Retinal pigment epithelial cell (primary cell): ENCODE measurements around the gene RGS7.
A peak's percentile ranks its signal among the peaks of the same experiment; 100 is the strongest.

ENCODE experiments used
- DNase-seq: peaks from one replicate; pipeline ENCODE4 v3.0.0-alpha.2; 2010; ENCODE audit warnings: low read depth
- H3K4me3 ChIP-seq: 2 replicates; pipeline ENCODE4 v1.5.1; 2011; ENCODE audit warnings: mild to moderate bottlenecking, low read length, control low read depth, moderate library complexity
- TF ChIP-seq, protein P1 (sequence below): conservative IDR thresholded peaks from 2 replicates; pipeline ENCODE4 v1.5.1; 2011; ENCODE audit warnings: low read depth, low read length, control low read depth, inconsistent platforms

RGS7 gene

DNA sequence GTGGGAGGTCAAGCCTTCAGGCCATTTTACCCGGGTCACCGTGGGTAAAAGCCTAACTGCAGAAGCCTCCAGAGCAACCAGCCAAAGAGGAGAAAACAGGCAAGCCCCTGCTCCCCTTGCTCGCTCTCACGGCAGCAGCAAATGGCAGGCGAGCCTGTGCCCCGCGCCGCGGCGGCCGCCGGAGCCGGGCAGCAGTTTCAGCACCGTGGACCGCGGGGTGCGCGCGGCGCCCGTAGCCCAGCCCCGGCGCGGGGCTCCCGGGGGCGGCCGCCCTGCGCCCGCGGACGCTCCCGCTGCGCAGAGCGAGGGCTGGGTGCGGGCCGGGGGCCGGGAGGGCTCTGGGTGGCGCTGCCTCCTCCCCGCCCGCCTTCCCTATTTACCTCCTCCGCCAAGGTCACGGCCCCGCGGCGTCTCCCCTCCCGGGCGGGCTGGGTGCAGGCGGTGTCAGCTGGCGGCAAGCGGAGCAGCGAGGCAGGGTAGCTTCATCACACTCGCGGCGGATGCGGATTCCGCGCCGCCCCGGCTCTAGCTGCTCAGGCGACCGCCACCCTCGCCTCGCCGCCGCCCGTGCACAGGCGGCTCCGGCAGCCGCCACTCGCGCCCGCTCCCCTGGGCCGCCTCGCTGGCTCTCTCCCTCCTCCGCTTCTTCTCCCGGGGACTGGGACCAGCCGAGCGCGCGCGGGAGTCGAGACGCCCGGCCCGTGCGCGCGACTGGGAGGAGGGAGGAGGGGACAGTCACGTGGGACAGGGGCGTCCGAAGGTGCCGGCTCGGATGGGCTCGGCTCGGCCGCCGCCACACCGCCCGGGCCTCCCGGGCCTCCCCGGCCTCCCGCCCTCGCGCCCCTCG is at the start of gene RGS7:
Gene RGS7, minus strand, starts transcription at position 687 of the 847 bp plus-strand sequence.
- TF ChIP-seq, protein P1, sequence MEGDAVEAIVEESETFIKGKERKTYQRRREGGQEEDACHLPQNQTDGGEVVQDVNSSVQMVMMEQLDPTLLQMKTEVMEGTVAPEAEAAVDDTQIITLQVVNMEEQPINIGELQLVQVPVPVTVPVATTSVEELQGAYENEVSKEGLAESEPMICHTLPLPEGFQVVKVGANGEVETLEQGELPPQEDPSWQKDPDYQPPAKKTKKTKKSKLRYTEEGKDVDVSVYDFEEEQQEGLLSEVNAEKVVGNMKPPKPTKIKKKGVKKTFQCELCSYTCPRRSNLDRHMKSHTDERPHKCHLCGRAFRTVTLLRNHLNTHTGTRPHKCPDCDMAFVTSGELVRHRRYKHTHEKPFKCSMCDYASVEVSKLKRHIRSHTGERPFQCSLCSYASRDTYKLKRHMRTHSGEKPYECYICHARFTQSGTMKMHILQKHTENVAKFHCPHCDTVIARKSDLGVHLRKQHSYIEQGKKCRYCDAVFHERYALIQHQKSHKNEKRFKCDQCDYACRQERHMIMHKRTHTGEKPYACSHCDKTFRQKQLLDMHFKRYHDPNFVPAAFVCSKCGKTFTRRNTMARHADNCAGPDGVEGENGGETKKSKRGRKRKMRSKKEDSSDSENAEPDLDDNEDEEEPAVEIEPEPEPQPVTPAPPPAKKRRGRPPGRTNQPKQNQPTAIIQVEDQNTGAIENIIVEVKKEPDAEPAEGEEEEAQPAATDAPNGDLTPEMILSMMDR = no peak
- peak within 1 kb of the TSS; percentile 62 for H3K4me3 ChIP-seq
- no peak for DNase-seq

DNA sequence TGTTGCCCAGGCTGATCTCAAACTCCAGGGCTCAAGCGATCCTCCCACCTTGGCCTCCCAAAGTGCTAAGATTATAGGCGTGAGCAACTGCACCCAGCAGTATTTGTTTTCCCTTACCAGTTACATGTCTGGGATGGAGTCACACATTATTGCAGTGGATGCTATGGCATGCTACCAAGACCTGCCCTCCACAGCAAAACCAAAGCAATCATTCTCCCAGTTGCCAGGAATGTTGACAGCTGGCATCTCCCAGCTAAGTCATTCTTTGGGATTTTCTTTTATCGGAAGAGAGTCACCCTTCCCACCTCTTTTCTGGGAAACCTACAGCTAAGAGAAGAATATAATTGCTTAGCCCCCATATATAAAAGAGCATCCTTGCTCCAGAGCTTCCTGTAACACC is 49.4 kb upstream of the RGS7 start:
- DNase-seq = no peak
- H3K4me3 ChIP-seq = no peak overlapping the region
- TF ChIP-seq, protein P1 = no peak

DNA sequence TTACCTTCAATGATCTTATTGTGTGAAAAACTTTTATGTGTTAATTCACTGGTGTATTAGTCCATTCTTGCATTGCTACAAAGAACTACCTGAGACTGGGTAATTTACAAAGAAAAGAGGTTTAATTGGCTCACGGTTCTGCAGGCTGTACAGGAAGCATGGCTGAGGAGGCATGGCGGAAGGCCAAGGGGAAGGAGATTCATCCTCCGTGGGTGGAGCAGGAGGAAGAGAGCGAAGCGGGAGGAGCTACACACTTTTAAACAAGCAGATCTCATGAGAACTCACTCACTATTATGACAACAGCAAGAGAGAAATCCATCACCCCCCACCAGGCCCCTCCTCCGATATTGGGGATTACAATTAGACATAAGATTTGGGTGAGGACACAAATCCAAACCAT is 44.2 kb upstream of the RGS7 start:
- no peak for DNase-seq
- H3K4me3 ChIP-seq = no peak overlapping the region
- TF ChIP-seq, protein P1 = no peak

DNA sequence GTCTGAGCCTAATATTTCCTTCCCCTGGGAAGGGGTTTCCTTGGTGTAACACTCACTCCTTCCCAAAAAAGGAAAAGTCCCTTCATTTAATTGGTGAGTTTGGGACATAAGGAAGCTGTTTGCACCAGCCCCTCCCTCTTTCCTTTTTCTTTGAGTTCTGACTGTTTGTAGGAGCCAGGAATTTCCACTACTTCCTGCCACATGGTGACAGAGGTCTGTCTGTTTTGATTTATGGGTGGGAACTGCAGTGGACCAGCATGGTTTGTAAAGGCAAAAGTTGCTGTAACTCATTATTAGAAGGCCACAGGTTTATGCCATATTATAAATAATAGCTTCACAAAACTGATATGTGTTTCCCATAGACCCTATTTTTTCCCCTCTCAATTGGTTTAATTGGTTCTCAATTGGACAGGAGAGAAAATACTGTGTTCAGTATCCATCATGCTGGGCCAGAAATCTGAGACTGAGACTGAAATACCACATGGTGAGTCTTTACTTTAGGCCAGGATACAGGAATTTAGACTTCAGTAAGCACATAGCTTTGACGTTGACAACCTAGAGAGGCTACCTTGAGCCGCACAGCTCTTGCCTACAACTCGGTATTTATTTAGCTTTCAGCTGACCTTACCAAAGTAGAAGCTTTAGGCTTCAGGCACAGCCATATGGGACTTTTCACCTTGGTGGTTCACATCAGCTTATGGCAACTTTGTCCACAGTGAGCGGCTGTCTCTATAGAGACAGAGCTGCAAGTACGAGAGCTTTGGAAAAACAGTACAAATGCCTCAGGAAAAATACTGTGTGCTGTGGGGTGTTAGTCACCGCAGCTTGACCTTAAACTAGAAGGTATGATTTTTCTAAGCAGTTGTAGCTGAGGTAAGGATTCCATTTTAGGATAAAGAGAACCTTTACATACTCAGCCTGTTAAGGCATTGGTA is 40.0 kb upstream of the RGS7 start:
- no peak for DNase-seq
- H3K4me3 ChIP-seq = no peak overlapping the region
- TF ChIP-seq, protein P1 = no peak

DNA sequence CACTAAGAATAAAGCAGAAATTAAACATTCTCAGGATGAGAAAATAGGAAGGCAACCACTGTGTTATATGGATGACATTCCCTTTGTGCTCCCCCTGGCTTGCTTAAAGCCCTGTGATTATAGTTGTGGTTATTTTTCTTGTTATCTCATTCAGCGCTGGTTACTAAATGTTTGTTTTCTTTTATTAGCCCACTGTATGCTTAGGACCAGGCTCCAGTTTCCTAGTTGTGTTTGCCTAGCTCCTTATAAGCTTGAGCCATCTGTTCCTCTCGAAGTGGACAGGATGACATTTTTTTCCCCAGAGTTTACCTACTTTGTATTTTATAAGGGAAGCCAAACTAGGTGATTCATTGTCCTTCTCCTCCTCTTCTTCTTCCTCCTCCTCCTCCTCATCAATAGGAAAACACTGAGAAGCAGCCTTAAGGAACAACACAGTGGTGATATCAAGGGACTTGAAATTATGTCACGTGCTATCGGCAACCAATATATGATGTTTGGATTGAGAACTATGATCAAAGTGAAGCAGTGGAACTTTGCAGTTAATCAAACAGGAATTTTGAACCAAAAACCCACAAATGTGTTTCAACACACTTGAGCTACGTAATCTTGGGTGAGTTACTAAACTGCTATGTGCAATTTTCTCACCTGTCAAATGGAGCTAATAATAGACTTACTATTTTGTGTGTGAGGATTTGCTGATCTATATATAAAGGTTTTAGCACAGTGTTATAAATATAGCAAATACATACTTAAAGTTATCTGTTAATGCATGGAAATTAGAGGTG is 35.1 kb upstream of the RGS7 start:
- H3K4me3 ChIP-seq = no peak overlapping the region
- TF ChIP-seq, protein P1 = no peak
- DNase-seq = no peak

DNA sequence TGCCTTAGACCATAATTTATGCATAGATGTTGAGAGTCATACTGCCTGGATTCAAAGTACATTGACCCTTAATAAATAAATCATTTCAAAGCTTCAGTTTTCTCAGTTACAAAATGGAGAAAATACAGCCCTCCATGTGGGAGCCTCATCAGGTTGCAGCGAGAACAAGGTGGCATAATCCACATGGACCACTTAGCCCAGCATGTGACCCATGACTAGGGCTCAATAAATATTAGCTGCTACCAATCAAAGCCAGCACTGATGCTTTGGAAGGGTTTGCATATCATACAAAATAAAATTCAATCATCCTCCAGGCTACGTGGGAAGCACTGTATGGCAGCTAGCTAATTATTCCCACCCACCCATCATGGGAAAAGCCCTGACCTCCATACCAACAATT is 33.5 kb upstream of the RGS7 start:
- DNase-seq = no peak
- H3K4me3 ChIP-seq = no peak overlapping the region
- TF ChIP-seq, protein P1 = no peak
